IMR-90 (cell line): ENCODE measurements around the gene TESK2.

Experiments used
- CEBPB ChIP-seq: IDR thresholded peaks from 2 replicates; pipeline ENCODE4 v1.6.1; 2012; ENCODE audit warnings: low read depth, low read length, improper control_type of control experiment
- CTCF ChIP-seq: conservative IDR thresholded peaks from 2 replicates; pipeline ENCODE4 v1.5.1; 2012; ENCODE audit warnings: mild to moderate bottlenecking, low read depth, low read length, improper control_type of control experiment
- ELK1 ChIP-seq: fragments of 150-350 bp; IDR thresholded peaks from 2 replicates; pipeline ENCODE4 v1.6.1; 2016; ENCODE audit warnings: low read depth, mild to moderate bottlenecking, low read length, moderate library complexity, borderline replicate concordance
- MAFK ChIP-seq: IDR thresholded peaks from 2 replicates; pipeline ENCODE4 v1.6.1; 2012; ENCODE audit warnings: low read depth, low read length, improper control_type of control experiment
- MAZ ChIP-seq: IDR thresholded peaks from 2 replicates; pipeline ENCODE4 v1.6.1; 2012; ENCODE audit warnings: low read depth, mild to moderate bottlenecking, low read length, improper control_type of control experiment, moderate library complexity, borderline replicate concordance
- MXI1 ChIP-seq: IDR thresholded peaks from 2 replicates; pipeline ENCODE4 v1.6.1; 2012; ENCODE audit warnings: low read depth, mild to moderate bottlenecking, low read length, moderate library complexity, borderline replicate concordance
- POLR2A ChIP-seq: IDR thresholded peaks from 2 replicates; pipeline ENCODE4 v1.6.1; 2012; ENCODE audit warnings: mild to moderate bottlenecking, low read depth, low read length
- RCOR1 ChIP-seq: IDR thresholded peaks from 2 replicates; pipeline ENCODE4 v1.6.1; 2012; ENCODE audit warnings: mild to moderate bottlenecking, low read length, improper control_type of control experiment; ENCODE audit not compliant: insufficient replicate concordance
- RFX5 ChIP-seq: IDR thresholded peaks from 2 replicates; pipeline ENCODE4 v1.8.0; 2012; ENCODE audit warnings: low read depth, mild to moderate bottlenecking, low read length, moderate library complexity
- SMC3 ChIP-seq: fragments of 150-350 bp; IDR thresholded peaks from 2 replicates; pipeline ENCODE4 v1.6.1; 2016; ENCODE audit warnings: low read depth, mild to moderate bottlenecking, antibody characterized with exemption, low read length, moderate library complexity
- USF2 ChIP-seq: fragments of 150-350 bp; IDR thresholded peaks from 2 replicates; pipeline ENCODE4 v1.6.1; 2017; ENCODE audit warnings: mild to moderate bottlenecking, antibody characterized with exemption, low read length, low read depth

GRCh38 chr1:45507195-45507594, 16.2 kb upstream of the TESK2 start:
- no peak for TF ChIP-seq MXI1
- no peak for TF ChIP-seq MAFK
- TF ChIP-seq POLR2A = no peak
- TF ChIP-seq RCOR1 = no peak
- no peak for TF ChIP-seq CTCF
- TF ChIP-seq RFX5 = no peak
- TF ChIP-seq SMC3 = no peak
- TF ChIP-seq USF2 = no peak
- no peak for TF ChIP-seq CEBPB
- TF ChIP-seq ELK1 = no peak
- no peak for TF ChIP-seq MAZ
